ENCODE data around the gene CLSTN1.
A peak's percentile ranks its signal among the peaks of the same experiment; 100 is the strongest.

The CLSTN1 gene

DNA sequence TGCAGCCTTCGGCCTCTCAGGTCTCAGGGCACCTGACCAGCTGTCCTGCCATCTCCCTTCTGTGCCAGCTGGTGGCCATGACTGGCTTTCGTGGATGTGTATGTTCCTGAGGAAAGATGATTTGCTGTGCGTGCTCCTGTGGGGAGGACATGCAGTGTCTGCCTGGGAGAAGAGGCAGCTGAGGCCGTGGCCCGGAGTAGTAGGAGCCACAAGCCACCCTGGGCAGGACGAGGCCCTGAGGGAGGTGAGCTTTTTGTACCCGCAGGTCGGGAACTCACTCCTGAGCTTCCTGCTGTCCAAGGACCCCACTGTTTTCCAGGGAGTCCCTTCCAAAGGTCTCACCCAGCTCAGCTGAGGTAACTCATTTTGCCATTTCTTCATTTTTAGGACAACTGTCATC lies 113.7 kb downstream of the CLSTN1 start:
- no peak for DNase-seq

DNA sequence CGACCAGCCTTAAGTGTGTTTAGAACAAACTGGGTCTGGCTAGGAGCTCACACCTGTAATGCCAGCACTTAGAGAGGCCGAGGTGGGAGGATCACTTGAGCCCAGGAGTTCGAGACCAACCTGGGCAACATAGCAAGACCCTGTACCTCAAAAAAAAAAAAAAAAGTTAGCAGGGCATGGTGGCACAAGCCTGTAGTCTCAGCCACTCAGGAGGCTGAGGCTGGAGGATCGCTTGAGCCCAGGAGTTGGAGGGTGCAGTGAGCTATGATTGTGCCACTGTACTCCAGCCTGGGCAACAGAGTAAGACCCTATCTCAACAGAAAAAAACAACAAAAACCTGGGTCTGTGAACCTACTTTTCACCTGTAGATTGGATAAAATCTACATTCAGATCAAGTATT lies 117.6 kb downstream of the CLSTN1 start:
- DNase-seq = no peak

DNA sequence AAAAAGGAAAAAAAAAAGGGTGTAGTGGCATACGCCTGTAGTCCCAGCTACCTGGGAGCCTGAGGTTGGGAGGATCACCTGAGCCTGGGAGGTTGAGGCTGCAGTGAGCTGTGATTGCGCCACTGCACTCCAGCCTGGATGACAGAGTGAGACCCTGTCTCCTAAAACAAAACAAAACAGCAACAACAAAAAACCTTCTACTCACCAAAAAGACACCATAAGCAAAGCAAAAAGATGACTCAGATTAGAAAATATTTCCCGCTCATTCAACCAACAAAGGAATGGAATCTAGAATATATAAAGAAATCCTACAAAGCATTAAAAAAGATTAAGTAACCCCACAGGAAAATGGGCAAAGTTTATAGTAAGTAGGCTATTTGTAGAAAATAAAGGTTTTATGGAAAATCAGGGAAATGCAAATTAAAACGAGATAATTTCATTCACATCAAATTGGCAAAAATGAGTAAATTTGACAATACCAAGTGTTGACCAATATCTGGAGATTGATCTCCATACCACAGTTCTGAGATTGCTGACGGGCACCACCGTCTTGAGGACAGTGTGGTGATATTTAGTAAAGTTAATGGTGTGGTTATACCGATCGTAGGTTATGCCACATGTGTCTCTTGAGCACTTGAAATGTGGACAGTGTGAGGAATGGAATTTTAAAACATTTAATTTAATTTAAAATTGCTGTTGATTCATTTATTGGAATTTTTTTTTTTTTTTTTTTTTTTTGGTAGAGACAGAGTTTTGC lies 118.2 kb downstream of the CLSTN1 start:
- no peak for DNase-seq

DNA sequence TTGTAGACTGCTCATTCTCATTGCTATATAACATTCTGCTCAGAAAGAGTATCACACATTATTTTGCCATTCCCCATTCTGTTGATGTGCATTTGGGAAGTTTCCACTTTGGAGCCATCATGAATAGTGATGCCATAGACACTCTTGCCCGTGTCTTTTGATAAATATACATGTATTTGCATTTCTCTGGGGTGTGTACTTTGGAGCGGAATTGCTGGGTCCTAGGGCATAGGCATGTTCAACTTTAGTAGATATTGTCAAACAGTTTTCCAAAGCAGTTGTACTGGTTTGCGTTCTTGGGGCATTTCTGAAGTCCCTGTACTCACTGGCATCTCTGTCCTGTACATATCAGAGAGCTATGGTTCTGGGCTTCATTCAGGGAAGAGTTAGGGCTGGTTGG lies 120.1 kb downstream of the CLSTN1 start:
- no peak for DNase-seq

- DNase-seq = no peak
Observed at GRCh38 chr1:9703165-9703509, 120.6 kb downstream of the CLSTN1 start.

GRCh38 chr1:9701665-9702064 lies 122.1 kb downstream of the CLSTN1 start:
- DNase-seq = no peak

GRCh38 chr1:9700340-9700739 lies 123.4 kb downstream of the CLSTN1 start:
- no peak for DNase-seq

GRCh38 chr1:9699361-9699760 lies 124.4 kb downstream of the CLSTN1 start:
- DNase-seq = no peak

- DNase-seq = no peak
Observed at GRCh38 chr1:9696793-9697192, 127.0 kb downstream of the CLSTN1 start.

- no peak for DNase-seq
Observed at GRCh38 chr1:9691691-9692090, 132.1 kb downstream of the CLSTN1 start.

DNA sequence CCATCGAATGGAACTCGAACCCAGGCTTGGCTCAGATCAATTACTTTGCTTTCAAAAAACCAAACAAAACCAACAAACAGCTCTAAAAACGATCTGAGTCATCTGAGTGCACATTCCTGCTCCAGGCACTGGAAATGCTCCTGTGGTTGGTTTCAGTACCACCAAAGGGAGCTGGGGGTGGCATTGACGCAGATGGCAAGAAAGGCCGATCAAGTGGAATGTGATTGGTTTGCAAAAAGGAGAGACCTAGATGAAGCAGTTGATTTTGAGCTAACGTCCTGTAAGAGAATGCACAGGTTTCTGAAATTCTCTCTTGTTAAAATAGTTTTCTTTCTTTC lies 132.7 kb downstream of the CLSTN1 start:
- DNase-seq = no peak

DNA sequence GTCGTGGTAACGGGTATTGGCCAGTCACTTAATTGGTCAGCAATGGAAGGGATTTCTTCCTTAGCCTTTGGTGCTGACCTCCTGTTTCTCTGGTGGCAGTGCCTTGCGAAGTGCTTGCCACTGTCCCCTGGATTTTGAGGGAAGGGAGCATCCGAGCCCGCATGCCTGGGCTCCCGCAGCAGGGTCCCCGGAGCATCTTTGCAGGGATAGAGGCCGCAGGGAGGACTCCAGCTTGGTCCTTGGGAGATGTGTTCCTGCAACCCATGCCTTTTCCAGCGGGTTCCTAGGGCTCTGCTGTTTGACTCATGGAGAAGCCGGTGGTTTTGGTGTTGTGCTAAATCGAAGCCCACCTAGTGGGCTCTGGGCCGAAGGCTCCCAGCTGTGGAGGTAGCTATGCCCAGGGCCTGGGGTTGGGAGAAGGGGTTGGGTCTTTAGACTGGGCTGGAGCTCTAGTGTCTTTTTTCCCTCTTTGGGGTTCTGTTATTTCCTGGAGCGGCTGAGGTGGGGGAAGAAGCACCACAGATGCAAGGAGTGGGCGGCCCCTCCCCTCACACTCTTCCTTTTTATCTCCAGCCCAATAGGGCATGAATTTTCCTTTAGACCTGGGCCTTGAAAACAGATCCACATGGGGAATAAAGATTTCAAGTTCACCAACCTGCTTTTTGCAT lies 133.2 kb downstream of the CLSTN1 start:
- DNase-seq = no peak

DNA sequence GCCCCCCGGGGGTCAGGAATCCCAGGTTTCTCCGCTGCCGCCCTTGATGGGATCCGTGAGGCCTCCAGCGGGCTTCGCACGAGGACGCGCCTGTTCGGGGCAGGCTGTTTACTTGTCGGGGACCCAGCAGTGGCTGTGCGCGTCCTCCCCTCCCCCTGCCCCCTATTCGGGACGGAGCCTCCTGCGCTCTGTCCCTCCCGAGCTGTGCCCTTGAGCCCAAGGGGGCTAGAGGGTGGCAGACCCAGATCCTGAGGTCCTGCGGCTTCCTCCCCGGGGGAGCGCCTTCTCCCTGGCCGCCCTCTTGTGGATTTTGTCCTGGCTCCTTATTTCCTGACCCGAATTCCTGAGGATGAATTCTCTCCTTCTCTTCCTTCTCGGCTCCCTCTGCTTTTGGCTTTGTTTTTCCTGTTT lies 133.8 kb downstream of the CLSTN1 start:
- no peak for DNase-seq

- peak; percentile 81 for DNase-seq
Observed at GRCh38 chr1:9689011-9689706, 134.6 kb downstream of the CLSTN1 start.

GRCh38 chr1:9688599-9688998 lies 135.2 kb downstream of the CLSTN1 start:
- no peak for DNase-seq

DNA sequence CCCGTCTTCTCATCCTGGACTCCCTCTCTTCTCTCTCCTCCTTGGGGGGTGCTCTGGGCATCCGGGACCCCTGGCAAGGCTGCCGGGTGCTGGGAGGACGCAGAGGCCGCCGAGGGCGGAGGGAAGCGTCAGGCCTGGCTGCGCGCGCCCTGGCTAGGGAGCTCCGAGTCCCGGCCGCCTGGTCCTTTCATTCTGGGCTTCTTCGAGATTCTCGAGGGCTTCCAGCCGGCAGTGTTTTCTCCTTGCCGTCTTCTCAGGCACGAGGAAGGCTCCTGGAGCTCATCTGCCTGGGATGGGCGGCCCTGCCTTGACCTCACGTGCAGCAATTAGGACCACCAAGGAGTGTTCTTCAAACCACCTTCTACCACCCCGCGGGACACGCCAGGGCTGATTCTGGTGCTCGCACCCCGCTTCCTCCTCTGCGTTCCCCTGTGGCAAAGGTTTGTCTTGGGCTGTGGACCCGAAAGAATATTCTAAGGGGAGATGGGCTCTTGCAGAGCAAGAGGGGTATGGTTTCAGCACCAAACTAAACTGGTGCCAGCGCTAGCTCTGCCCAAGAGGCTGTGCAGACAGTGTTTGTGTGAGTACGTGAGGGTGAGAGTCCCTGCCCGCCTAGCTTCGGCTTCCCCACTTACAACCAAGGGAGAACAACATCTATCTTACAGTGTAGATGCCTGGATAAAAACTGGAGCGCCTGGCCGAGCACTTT lies 135.7 kb downstream of the CLSTN1 start:
- no peak for DNase-seq

- peak; percentile 64 for DNase-seq
Observed at GRCh38 chr1:9687120-9687873, 136.5 kb downstream of the CLSTN1 start.

DNA sequence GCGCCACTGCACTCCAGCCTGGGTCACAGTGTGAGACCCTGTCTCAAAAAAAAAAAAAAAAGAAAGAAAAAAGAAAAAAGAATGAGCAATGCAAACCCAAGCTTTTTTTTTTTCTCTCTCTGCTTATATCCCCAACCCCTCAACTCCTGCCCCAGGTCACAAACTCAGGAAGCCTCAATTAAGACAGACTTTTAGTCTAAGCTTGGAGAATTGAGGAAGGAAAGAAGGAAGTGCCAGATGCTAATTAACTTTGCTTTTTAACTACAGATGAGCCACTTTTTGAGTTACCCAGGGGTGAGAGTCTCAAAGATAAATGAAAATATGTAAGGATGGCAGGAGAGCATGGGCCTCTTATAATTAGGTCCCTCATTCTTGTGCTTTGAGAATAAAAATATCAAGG lies 139.0 kb downstream of the CLSTN1 start:
- DNase-seq = no peak

DNA sequence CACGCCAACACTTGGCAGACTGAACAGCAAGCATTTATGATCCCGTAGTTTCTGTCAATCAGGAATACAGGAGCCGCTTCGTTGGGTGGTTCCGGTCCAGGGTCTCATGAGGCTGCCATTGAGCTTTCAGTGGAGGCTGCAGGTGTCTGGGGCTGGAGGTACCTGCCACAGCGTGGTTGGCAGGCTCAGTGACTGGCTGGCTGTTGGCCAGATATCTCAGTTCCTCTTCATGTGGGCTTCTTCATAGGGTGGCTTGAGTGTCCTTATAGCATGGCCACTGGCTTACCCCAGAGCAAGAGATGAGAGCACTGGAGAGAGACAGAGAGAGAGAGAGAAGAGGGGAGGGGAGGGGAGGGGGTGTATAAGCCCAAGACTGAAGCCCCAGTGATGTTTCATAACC lies 142.9 kb downstream of the CLSTN1 start:
- no peak for DNase-seq

- no peak for DNase-seq
Observed at GRCh38 chr1:9680091-9680490, 143.7 kb downstream of the CLSTN1 start.

Data from effector CD4-positive, alpha-beta T cell (primary cell).